Activated CD8-positive, alpha-beta T cell treated with anti-CD3 and anti-CD28 coated beads for 36 hours (primary cell): ENCODE data around the gene ALDH1A1. TPM values are rescaled to one million over a fixed set of nuclear protein-coding genes. Genes with fewer than 3 reads are reported as not detected.

Source experiments
- ATAC-seq: fragments of 200-7000 bp; cut with Tn5 transposase; one replicate; pipeline ENCODE4 v1.10.0; 2021; ENCODE audit warnings: mild to moderate bottlenecking, moderate library complexity
- CTCF ChIA-PET: fragments of 350-600 bp; sonication (Branson Sonifier 250); formaldehyde crosslinking; loops from one replicate; lab custom pipeline; 2021; ENCODE audit warnings: antibody characterized with exemption; lab: Charles Lee
- POLR2A ChIA-PET: fragments of 350-600 bp; sonication (Branson Sonifier 250); formaldehyde crosslinking; loops from one replicate; lab custom pipeline; 2021; ENCODE audit warnings: antibody characterized with exemption; lab: Charles Lee
- DNase-seq: peaks from one replicate; pipeline ENCODE4 v3.0.0-alpha.2; 2020
- H3K27ac Mint-ChIP-seq: one replicate; pipeline ENCODE4 v1.8.0; 2021; ENCODE audit warnings: mild to moderate bottlenecking, mixed read lengths
- H3K27me3 Mint-ChIP-seq: one replicate; pipeline ENCODE4 v1.8.0; 2021; ENCODE audit warnings: mixed read lengths
- H3K36me3 Mint-ChIP-seq: one replicate; pipeline ENCODE4 v1.8.0; 2021; ENCODE audit warnings: low read depth, mixed read lengths
- H3K4me1 Mint-ChIP-seq: one replicate; pipeline ENCODE4 v1.8.0; 2021; ENCODE audit warnings: low read depth, mixed read lengths
- H3K4me3 Mint-ChIP-seq: one replicate; pipeline ENCODE4 v1.8.0; 2021; ENCODE audit warnings: mild to moderate bottlenecking, moderate library complexity, mixed read lengths
- H3K9me3 Mint-ChIP-seq: one replicate; pipeline ENCODE4 v1.8.0; 2021; ENCODE audit warnings: mixed read lengths
- CTCF ChIP-seq: fragments of 200-600 bp; IDR thresholded peaks from one replicate; pipeline ENCODE4 v1.8.0; 2022; ENCODE audit warnings: antibody characterized with exemption, mild to moderate bottlenecking
- intact Hi-C: fragments of 100-400 bp; cut with micrococcal nuclease; formaldehyde crosslinking; loops from one replicate; pipeline ENCODE4 v1.10.0; 2022
- total RNA-seq, 2 experiments: library from RNA; stranded (reverse); gene quantifications; one replicate each; pipeline ENCODE4 v1.2.3, GENCODE V29; 2021

Gene ALDH1A1
- total RNA-seq, 2 experiments from 2014 or later = not detected

DNA sequence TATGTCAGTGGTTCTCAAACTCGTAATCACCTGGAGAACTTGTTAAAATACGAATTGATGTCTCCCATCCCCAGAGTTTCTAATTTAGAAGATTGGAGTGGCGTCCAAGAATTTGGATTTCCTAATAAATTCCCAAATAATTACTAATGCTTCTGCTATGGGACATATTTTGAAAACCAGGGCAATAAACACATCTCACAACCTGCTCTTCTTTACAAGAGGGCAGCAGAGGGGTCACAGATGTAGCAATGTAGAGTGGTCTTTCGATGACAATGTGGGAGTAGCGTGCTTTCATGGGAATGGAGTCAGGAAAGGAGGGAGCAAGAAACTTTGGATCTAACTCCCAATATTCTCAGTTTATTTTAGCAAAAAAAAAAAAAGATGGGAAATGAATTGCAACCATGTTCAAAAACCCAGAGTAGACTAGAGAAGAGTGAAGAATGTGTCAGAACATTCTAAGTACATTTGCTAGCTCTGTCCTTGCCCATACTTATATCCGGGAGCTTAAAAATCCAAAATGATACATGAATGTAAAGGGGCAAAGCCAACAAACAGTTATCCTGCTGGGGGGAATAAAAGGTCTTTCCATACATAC is 33.8 kb upstream of the ALDH1A1 start:
- CTCF ChIA-PET = no interaction called here

DNA sequence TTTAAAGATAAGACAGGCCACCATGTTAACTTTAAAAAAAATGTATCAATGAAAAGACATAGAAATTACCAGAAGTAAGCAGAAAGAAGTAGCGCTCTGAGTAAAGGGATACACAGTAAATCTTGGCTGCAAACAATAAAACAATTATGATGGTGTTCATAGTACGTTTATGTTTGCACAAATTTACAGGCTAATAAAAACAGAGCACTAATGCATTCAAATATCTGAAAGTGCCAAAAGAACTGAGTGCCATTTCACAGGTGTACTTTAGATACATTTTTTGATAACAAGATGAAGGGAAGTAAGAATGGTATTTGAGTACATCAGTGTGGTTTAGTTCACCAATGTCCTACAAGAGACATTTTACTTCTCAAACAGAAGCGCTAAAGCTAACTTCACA is 32.9 kb upstream of the ALDH1A1 start:
- intact Hi-C loops = no loop called here

More for the DNA sequence above, 33.8 kb upstream of the ALDH1A1 start:
- Mint-ChIP-seq H3K4me3 (no peak overlapping the region), H3K36me3 (no peaks in the 10 kb centered on the region), H3K27me3 (no peaks in the 10 kb centered on the region), H3K9me3 (no peaks in the 10 kb centered on the region), H3K4me1 (no peaks in the 10 kb centered on the region), H3K27ac (no peak overlapping the region)
- POLR2A ChIA-PET = no interaction called here
- ATAC-seq (no peak), DNase-seq (no peak)
- no peak for TF ChIP-seq CTCF
- intact Hi-C loops = no loop called here

GRCh38 chr9:72984991-72985390 is 32.1 kb upstream of the ALDH1A1 start:
- no peak overlapping the region for H3K27ac Mint-ChIP-seq
- H3K4me1 Mint-ChIP-seq = no peaks in the 10 kb centered on the region
- ChIA-PET POLR2A (no interaction called here), CTCF (no interaction called here)
- no peaks in the 10 kb centered on the region for H3K9me3 Mint-ChIP-seq
- H3K27me3 Mint-ChIP-seq = no peaks in the 10 kb centered on the region
- ATAC-seq (no peak), DNase-seq (no peak)
- H3K4me3 Mint-ChIP-seq = no peak overlapping the region
- TF ChIP-seq CTCF = no peak
- no peaks in the 10 kb centered on the region for H3K36me3 Mint-ChIP-seq
- intact Hi-C loops = no loop called here

More for the DNA sequence above, 32.9 kb upstream of the ALDH1A1 start:
- DNase-seq (no peak), ATAC-seq (no peak)
- H3K9me3 Mint-ChIP-seq = no peaks in the 10 kb centered on the region
- CTCF ChIA-PET = no interaction called here
- no peaks in the 10 kb centered on the region for H3K4me1 Mint-ChIP-seq
- H3K27me3 Mint-ChIP-seq = no peaks in the 10 kb centered on the region
- H3K27ac Mint-ChIP-seq = no peak overlapping the region
- no peak for TF ChIP-seq CTCF
- H3K36me3 Mint-ChIP-seq = no peaks in the 10 kb centered on the region
- POLR2A ChIA-PET = no interaction called here
- H3K4me3 Mint-ChIP-seq = no peak overlapping the region

GRCh38 chr9:72984226-72984947 is 31.5 kb upstream of the ALDH1A1 start:
- H3K27ac Mint-ChIP-seq = no peak overlapping the region
- ATAC-seq (no peak), DNase-seq (no peak)
- H3K4me3 Mint-ChIP-seq = no peak overlapping the region
- no peaks in the 10 kb centered on the region for H3K36me3 Mint-ChIP-seq
- H3K4me1 Mint-ChIP-seq = no peaks in the 10 kb centered on the region
- CTCF ChIA-PET = no interaction called here
- no peaks in the 10 kb centered on the region for H3K27me3 Mint-ChIP-seq
- H3K9me3 Mint-ChIP-seq = no peaks in the 10 kb centered on the region
- TF ChIP-seq CTCF = no peak
- intact Hi-C loops = no loop called here
- POLR2A ChIA-PET = no interaction called here

DNA sequence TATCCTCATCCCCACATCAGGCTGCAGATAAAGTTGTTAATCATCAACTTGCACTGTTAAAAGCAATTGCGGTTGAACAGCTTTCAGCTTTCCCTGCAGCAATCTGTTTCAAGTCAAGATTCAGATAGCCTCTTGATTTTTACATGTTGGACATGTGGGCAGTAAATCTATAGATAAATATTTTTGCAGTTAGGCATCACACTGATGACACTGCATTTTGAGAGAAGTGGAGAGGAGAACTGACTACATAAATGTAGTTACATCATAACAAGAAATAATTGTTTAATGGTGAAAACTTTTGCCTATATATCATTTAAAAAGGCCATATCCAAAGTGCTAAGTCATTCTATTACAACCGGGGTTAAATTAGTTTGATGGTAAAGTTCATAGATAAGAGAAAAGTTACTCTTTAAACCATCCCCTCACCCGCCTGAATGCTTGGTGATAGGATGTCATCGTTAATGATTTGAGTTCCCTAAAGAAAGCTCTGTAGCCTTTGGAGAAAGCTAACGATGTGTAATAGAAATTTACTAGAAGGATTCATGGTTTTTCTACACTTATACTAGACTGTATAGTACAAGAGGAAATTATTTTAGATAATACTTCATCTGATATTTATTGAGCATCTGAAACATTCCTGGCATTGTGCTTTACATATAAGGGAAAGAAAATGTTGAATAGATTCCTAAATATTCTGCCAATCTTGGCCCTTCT is 30.8 kb upstream of the ALDH1A1 start:
- no peak overlapping the region for H3K4me3 Mint-ChIP-seq
- H3K9me3 Mint-ChIP-seq = no peaks in the 10 kb centered on the region
- ATAC-seq (no peak), DNase-seq (no peak)
- CTCF ChIA-PET = no interaction called here
- H3K36me3 Mint-ChIP-seq = no peaks in the 10 kb centered on the region
- no peaks in the 10 kb centered on the region for H3K4me1 Mint-ChIP-seq
- intact Hi-C loops = no loop called here
- POLR2A ChIA-PET = no interaction called here
- TF ChIP-seq CTCF = no peak
- no peak overlapping the region for H3K27ac Mint-ChIP-seq
- H3K27me3 Mint-ChIP-seq = no peaks in the 10 kb centered on the region
